Measurements from ENCODE around the gene CAV3. TPM values are rescaled to one million over a fixed set of nuclear protein-coding genes. Genes with fewer than 3 reads are reported as not detected.

The CAV3 gene
- total RNA-seq, 1 donor from 2014 or later, result not detected

DNA sequence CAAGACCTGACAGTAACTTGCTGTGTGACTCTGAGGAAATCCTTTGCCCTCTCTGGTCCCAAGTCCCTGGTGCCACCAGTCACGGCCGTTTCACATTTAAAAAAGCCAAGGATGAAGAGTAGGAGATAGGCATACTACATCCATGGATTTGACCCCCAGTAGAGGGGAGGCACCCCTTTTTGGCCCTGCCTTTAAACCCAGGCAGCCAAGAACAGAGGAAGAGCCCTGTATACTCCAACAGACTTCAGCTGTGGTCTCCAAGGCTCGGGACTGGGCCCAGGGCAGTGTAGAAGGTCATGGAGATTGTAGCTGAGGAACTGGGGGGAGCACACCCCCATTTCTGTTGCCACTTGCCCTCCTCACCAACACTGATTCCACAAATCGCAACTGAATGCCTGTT lies 3.7 kb downstream of the CAV3 start:
- Histone ChIP-seq H3K27ac (no peak overlapping the region), H3K27me3 (no peaks in the 10 kb centered on the region), H3K4me1 (no peaks in the 10 kb centered on the region), H3K4me3 (no peak overlapping the region), H3K9me3 (no peaks in the 10 kb centered on the region), H3K36me3 (no peaks in the 10 kb centered on the region)
- intact Hi-C loops (cut with DNase I), result no loop called here
- DNase-seq (ENCODE audit: low spot score in 2 of 2), result peak in 1 of 2 donors; percentile 50
- TF ChIP-seq, protein P1, sequence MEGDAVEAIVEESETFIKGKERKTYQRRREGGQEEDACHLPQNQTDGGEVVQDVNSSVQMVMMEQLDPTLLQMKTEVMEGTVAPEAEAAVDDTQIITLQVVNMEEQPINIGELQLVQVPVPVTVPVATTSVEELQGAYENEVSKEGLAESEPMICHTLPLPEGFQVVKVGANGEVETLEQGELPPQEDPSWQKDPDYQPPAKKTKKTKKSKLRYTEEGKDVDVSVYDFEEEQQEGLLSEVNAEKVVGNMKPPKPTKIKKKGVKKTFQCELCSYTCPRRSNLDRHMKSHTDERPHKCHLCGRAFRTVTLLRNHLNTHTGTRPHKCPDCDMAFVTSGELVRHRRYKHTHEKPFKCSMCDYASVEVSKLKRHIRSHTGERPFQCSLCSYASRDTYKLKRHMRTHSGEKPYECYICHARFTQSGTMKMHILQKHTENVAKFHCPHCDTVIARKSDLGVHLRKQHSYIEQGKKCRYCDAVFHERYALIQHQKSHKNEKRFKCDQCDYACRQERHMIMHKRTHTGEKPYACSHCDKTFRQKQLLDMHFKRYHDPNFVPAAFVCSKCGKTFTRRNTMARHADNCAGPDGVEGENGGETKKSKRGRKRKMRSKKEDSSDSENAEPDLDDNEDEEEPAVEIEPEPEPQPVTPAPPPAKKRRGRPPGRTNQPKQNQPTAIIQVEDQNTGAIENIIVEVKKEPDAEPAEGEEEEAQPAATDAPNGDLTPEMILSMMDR (IDR thresholded peaks at IDR 0.05), result no peak

DNA sequence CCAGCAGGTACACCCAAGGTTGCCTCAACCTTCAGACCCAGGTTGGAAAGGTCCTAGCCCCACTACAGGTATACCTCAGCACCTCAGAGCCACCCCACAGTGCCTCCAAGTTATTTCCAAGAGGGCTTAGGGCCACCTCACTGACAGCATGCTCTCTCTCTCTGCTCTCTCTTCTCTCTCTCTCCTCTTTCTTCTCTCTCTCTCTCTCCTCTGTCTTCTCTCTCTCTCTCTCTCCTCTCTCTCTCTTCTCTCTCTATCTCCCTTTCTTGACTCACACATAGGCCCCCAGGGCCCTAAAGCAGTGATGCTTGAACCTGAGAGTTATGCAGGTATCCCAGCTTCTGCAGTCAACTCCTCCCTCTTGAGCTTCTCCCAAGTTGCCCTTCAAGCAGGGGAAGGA lies 4.2 kb downstream of the CAV3 start:
- H3K4me1 ChIP-seq, result no peaks in the 10 kb centered on the region
- H3K9me3 ChIP-seq, result no peaks in the 10 kb centered on the region
- H3K36me3 ChIP-seq, result no peaks in the 10 kb centered on the region
- no peaks in the 10 kb centered on the region for H3K27me3 ChIP-seq
- no peak overlapping the region for H3K4me3 ChIP-seq
- intact Hi-C loops (cut with DNase I), result no loop called here
- TF ChIP-seq, protein P1 (IDR thresholded peaks at IDR 0.05), result no peak
- peak in 1 of 2 donors; percentile 40 for DNase-seq (ENCODE audit: low spot score in 2 of 2)
- no peak overlapping the region for H3K27ac ChIP-seq

DNA sequence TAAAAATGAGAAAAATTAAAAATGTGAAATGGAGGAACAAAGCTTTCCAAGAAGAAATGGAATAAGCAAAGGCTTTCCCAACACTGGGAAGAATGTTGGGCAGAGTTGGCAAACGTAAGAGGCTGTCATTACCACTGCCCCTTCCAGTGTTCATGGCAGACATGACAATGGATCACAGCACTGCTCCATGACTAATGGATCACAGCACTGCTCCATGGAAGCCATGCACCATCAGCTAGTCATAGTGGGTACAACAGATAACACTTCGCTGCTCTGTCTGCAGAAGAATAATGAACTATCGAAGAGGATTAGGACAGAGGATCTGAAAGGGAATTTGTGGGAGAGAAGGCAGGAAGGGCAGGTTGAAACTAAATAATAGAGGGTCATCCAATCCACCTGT lies 5.0 kb downstream of the CAV3 start:
- H3K9me3 ChIP-seq, result no peaks in the 10 kb centered on the region
- H3K27ac ChIP-seq, result no peak overlapping the region
- DNase-seq (ENCODE audit: low spot score in 2 of 2), result peak in 1 of 2 donors; percentile 42
- TF ChIP-seq, protein P1 (IDR thresholded peaks at IDR 0.05), result no peak
- H3K27me3 ChIP-seq, result no peaks in the 10 kb centered on the region
- H3K4me1 ChIP-seq, result no peaks in the 10 kb centered on the region
- H3K4me3 ChIP-seq, result no peak overlapping the region
- H3K36me3 ChIP-seq, result no peaks in the 10 kb centered on the region
- intact Hi-C loops (cut with DNase I), result no loop called here

DNA sequence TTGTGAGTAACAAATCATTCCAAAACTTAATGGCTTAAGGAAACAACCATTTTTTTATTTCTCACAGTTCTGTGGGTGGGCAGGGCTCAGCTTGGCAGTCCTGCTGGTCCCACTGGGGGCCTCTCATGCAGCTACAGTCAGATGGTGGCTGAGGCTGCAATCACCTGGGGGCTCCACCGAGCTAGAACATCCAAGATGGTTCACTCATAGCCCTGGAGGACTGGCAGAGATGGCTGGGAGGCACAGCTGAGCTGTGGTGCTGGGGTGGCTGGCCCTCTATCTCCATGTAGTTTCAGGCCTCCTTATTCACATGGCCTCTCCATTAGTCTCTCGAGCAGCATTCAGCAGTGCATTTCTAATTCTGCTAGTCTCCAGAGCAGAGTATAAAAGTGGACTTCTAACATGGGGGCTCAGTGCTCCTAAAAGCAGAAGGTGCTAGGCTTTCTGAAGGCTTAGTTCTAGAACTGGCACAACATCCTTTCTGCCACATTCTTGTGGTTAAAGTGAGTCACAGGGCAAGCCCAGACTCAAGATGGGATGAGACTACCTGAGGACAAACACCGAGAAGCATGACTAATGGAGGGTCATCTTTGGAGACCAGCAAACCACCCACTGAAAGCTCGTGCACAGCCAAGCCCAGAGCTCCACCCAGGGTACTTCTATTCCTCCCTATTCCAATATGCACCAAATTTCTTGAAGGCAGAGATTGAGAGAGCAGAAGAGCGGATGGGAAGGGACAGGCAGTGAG lies 6.3 kb downstream of the CAV3 start:
- Histone ChIP-seq H3K36me3 (no peaks in the 10 kb centered on the region), H3K4me3 (no peak overlapping the region), H3K27me3 (no peaks in the 10 kb centered on the region), H3K9me3 (no peaks in the 10 kb centered on the region), H3K27ac (no peak overlapping the region), H3K4me1 (no peaks in the 10 kb centered on the region)
- TF ChIP-seq, protein P1 (IDR thresholded peaks at IDR 0.05), result no peak
- intact Hi-C loops (cut with DNase I), result no loop called here
- peak in 1 of 2 donors; percentile 33 for DNase-seq (ENCODE audit: low spot score in 2 of 2)

DNA sequence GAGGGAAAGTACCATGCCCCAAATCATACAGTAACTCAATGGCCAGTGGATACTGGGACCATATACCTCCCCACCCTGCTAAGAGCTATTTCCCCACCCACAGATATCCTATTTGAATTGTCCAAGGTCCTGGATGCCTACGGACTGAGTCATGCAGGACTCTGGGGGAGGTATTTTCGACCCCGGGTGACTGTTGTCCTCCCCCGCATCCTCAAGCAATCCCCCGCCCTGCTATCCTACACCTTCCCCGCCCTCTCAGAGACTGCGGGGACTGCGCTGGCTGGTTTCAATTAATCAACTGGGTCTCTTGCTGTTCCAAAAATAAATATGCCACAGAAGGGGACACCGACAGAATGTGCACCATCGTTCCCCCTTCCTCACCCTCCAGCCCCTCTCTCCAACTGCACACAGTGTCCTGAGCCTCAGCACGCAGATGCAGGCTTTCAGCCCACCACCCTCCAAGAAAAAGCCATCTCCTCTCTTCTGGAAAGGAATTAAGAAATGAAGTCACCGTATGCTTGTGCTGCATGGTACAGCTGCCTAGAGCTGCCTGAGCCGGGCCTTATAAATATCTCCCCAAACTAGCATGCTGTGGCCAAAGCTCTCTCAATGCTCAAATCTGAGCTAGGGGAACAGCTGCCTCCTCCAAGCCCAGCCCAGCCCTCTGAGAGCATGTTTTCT lies 8.1 kb downstream of the CAV3 start:
- Histone ChIP-seq H3K36me3 (no peaks in the 10 kb centered on the region), H3K4me3 (peak overlapping the region in 1 of 2 donors; percentile 26), H3K4me1 (no peaks in the 10 kb centered on the region), H3K27ac (no peak overlapping the region), H3K27me3 (no peaks in the 10 kb centered on the region), H3K9me3 (no peaks in the 10 kb centered on the region)
- TF ChIP-seq, protein P1 (IDR thresholded peaks at IDR 0.05), result no peak
- peak in 1 of 2 donors; percentile 33 for DNase-seq (ENCODE audit: low spot score in 2 of 2)
- intact Hi-C loops (cut with DNase I), result no loop called here

Data from ascending aorta (tissue), 2 donors.